Measurements from ENCODE around the gene ZNF804B. TPM values are rescaled to one million over a fixed set of nuclear protein-coding genes. Genes with fewer than 3 reads are reported as not detected.

Gene ZNF804B
- total RNA-seq, 1 donor from 2014 or later, result 0.07 TPM

GRCh38 chr7:88929719-88930118 is 170.2 kb downstream of the ZNF804B start:
- DNase-seq (ENCODE audit: extremely low spot score, unreplicated experiment), result no peak
- Mint-ChIP-seq H3K27ac (no peak overlapping the region), H3K27me3 (no peaks in the 10 kb centered on the region), H3K4me3 (no peak overlapping the region), H3K4me1 (ENCODE audit: unreplicated experiment) (no peaks in the 10 kb centered on the region), H3K36me3 (no peaks in the 10 kb centered on the region), H3K9me3 (peaks cover 7% of the 10 kb centered on the region)
- TF ChIP-seq, protein P1, sequence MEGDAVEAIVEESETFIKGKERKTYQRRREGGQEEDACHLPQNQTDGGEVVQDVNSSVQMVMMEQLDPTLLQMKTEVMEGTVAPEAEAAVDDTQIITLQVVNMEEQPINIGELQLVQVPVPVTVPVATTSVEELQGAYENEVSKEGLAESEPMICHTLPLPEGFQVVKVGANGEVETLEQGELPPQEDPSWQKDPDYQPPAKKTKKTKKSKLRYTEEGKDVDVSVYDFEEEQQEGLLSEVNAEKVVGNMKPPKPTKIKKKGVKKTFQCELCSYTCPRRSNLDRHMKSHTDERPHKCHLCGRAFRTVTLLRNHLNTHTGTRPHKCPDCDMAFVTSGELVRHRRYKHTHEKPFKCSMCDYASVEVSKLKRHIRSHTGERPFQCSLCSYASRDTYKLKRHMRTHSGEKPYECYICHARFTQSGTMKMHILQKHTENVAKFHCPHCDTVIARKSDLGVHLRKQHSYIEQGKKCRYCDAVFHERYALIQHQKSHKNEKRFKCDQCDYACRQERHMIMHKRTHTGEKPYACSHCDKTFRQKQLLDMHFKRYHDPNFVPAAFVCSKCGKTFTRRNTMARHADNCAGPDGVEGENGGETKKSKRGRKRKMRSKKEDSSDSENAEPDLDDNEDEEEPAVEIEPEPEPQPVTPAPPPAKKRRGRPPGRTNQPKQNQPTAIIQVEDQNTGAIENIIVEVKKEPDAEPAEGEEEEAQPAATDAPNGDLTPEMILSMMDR (conservative IDR thresholded peaks at IDR 0.05), result no peak

GRCh38 chr7:88933285-88933684 is 173.8 kb downstream of the ZNF804B start:
- no peak overlapping the region for H3K27ac Mint-ChIP-seq
- H3K9me3 Mint-ChIP-seq, result peaks cover 12% of the 10 kb centered on the region
- DNase-seq (ENCODE audit: extremely low spot score, unreplicated experiment), result no peak
- TF ChIP-seq, protein P1 (conservative IDR thresholded peaks at IDR 0.05), result no peak
- no peaks in the 10 kb centered on the region for H3K4me1 Mint-ChIP-seq (ENCODE audit: unreplicated experiment)
- no peaks in the 10 kb centered on the region for H3K36me3 Mint-ChIP-seq
- H3K27me3 Mint-ChIP-seq, result no peaks in the 10 kb centered on the region
- H3K4me3 Mint-ChIP-seq, result no peak overlapping the region

GRCh38 chr7:88942815-88943501 is 183.5 kb downstream of the ZNF804B start:
- Mint-ChIP-seq H3K27me3 (no peaks in the 10 kb centered on the region), H3K4me1 (ENCODE audit: unreplicated experiment) (no peaks in the 10 kb centered on the region), H3K36me3 (no peaks in the 10 kb centered on the region), H3K9me3 (no peaks in the 10 kb centered on the region), H3K27ac (no peak overlapping the region), H3K4me3 (no peak overlapping the region)
- TF ChIP-seq, protein P1 (conservative IDR thresholded peaks at IDR 0.05), result no peak
- DNase-seq (ENCODE audit: extremely low spot score, unreplicated experiment), result no peak

- TF ChIP-seq, protein P1 (conservative IDR thresholded peaks at IDR 0.05), result no peak
- Mint-ChIP-seq H3K27ac (no peak overlapping the region), H3K4me3 (no peak overlapping the region), H3K36me3 (no peaks in the 10 kb centered on the region), H3K27me3 (no peaks in the 10 kb centered on the region), H3K4me1 (ENCODE audit: unreplicated experiment) (no peaks in the 10 kb centered on the region), H3K9me3 (no peaks in the 10 kb centered on the region)
- no peak for DNase-seq (ENCODE audit: extremely low spot score, unreplicated experiment)
Measured at GRCh38 chr7:88951826-88952225, 192.3 kb downstream of the ZNF804B start.

GRCh38 chr7:88964418-88964817 is 204.9 kb downstream of the ZNF804B start:
- Mint-ChIP-seq H3K4me1 (ENCODE audit: unreplicated experiment) (no peaks in the 10 kb centered on the region), H3K36me3 (no peaks in the 10 kb centered on the region), H3K27ac (no peak overlapping the region), H3K4me3 (no peak overlapping the region), H3K27me3 (no peaks in the 10 kb centered on the region), H3K9me3 (peaks cover 6% of the 10 kb centered on the region)
- TF ChIP-seq, protein P1 (conservative IDR thresholded peaks at IDR 0.05), result no peak
- DNase-seq (ENCODE audit: extremely low spot score, unreplicated experiment), result no peak
